Ishikawa (cell line): ENCODE results near the gene DNAJC18.

Experiments used
- CEBPB ChIP-seq: IDR thresholded peaks from 2 replicates; pipeline ENCODE4 v1.6.1; 2012
- RAD21 ChIP-seq: IDR thresholded peaks from 2 replicates; pipeline ENCODE4 v1.6.1; 2012; ENCODE audit warnings: low read depth
- REST ChIP-seq: IDR thresholded peaks from 2 replicates; pipeline ENCODE4 v1.6.1; 2012; ENCODE audit warnings: low read depth, mild to moderate bottlenecking
- YY1 ChIP-seq: IDR thresholded peaks from 2 replicates; pipeline ENCODE4 v1.6.1; 2012; ENCODE audit warnings: low read depth
- TF ChIP-seq, protein P1 (sequence below): IDR thresholded peaks from 2 replicates; pipeline ENCODE4 v1.6.1; 2012
- TF ChIP-seq, protein P2 (sequence below): IDR thresholded peaks from 2 replicates; pipeline ENCODE4 v1.6.1; 2012

DNA sequence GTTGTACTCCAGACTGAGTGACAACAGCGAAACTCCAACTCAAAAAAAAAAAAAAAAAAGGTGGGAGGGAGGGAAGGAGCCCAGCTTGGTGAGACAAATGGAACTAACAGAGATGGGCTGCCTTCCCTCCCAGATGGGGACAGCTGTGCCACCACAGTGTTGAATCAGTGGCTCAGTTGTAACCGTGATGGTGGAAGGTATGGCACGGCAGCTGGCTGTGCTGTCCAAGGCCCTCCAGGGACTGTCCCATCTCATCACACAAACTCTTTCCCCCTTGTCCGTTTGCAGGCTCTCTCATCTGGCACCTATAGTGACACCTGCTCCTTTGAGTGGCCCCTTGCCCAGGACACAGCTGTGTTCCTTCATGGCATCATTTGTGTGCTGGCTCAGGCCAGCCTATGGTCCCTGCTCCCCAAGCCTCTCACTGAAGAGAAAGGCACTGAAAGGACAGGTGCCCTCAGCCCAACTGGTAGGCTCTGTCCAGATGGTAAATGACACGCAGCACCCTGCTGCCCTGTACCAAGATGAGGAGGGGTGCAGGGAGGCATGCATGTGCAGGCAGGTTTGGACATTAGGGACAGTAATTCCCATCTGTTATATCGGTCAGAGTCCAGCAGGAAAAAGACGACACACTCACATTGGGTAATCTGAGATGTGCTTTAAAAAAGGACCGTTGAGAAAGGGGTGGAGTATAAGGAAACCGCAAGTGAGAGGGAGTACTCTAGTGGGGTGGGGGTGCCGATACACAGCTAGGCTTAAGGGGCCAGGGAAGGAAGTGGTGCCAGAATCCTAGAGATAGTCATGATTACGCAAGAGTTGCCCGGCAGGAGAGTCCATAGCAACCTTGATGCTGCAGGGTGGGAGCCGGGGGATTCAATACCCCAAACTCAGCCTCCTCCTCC, 35.8 kb upstream of the DNAJC18 start:
- TF ChIP-seq, protein P1, sequence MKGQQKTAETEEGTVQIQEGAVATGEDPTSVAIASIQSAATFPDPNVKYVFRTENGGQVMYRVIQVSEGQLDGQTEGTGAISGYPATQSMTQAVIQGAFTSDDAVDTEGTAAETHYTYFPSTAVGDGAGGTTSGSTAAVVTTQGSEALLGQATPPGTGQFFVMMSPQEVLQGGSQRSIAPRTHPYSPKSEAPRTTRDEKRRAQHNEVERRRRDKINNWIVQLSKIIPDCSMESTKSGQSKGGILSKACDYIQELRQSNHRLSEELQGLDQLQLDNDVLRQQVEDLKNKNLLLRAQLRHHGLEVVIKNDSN = no peak
- TF ChIP-seq REST (no peak), YY1 (no peak), RAD21 (no peak), CEBPB (peak; percentile 73)
- TF ChIP-seq, protein P2, sequence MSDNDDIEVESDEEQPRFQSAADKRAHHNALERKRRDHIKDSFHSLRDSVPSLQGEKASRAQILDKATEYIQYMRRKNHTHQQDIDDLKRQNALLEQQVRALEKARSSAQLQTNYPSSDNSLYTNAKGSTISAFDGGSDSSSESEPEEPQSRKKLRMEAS = no peak
